Hepatocyte (in vitro differentiated cells): ENCODE results near the gene GLI3. TPM values are rescaled to one million over a fixed set of nuclear protein-coding genes. Genes with fewer than 3 reads are reported as not detected.
A peak's percentile ranks its signal among the peaks of the same experiment; 100 is the strongest.

Source experiments
- DNase-seq: peaks from one replicate; pipeline ENCODE4 v3.0.0-alpha.2; 2016; ENCODE audit warnings: low spot score
- H2AFZ ChIP-seq: fragments of 200-600 bp; sonication (generic); 2 replicates; pipeline ENCODE4 v1.6.0; 2016; ENCODE audit warnings: antibody characterized with exemption, mild to moderate bottlenecking
- H3K27ac ChIP-seq: fragments of 200-600 bp; sonication (generic); 2 replicates; pipeline ENCODE4 v1.5.1; 2016; ENCODE audit warnings: mild to moderate bottlenecking
- H3K27me3 ChIP-seq: fragments of 200-600 bp; sonication (generic); 2 replicates; pipeline ENCODE4 v1.6.1; 2016
- H3K36me3 ChIP-seq: fragments of 200-600 bp; sonication (generic); replicated peaks from 2 replicates; pipeline ENCODE4 v1.5.1; 2016; ENCODE audit warnings: low read depth; ENCODE audit not compliant: insufficient read depth
- H3K4me1 ChIP-seq: fragments of 200-600 bp; sonication (generic); 2 replicates; pipeline ENCODE4 v1.5.1; 2016; ENCODE audit warnings: mild to moderate bottlenecking, moderate library complexity; ENCODE audit not compliant: insufficient read depth
- H3K4me2 ChIP-seq: fragments of 200-600 bp; sonication (generic); 2 replicates; pipeline ENCODE4 v1.6.0; 2016
- H3K4me3 ChIP-seq: fragments of 200-600 bp; sonication (generic); 2 replicates; pipeline ENCODE4 v1.5.1; 2016; ENCODE audit warnings: mild to moderate bottlenecking
- H3K79me2 ChIP-seq: fragments of 200-600 bp; sonication (generic); 2 replicates; pipeline ENCODE4 v1.6.0; 2017; ENCODE audit warnings: mild to moderate bottlenecking
- H3K9me2 ChIP-seq: fragments of 200-600 bp; sonication (generic); replicated peaks from 2 replicates; pipeline ENCODE4 v1.6.0; 2017; ENCODE audit warnings: mild to moderate bottlenecking; ENCODE audit not compliant: insufficient read depth
- H3K9me3 ChIP-seq: fragments of 200-600 bp; sonication (generic); 2 replicates; pipeline ENCODE4 v1.5.1; 2016; ENCODE audit warnings: low read depth, mild to moderate bottlenecking
- H4K20me1 ChIP-seq: fragments of 200-600 bp; sonication (generic); 2 replicates; pipeline ENCODE4 v1.6.0; 2016; ENCODE audit warnings: mild to moderate bottlenecking; ENCODE audit not compliant: insufficient read depth, poor library complexity, severe bottlenecking
- EZH2 ChIP-seq: fragments of 200-600 bp; sonication (generic); IDR thresholded peaks from 2 replicates; pipeline ENCODE4 v1.6.1; 2016; ENCODE audit warnings: antibody characterized with exemption, mild to moderate bottlenecking, borderline replicate concordance
- EZH2phosphoT487 ChIP-seq: fragments of 200-600 bp; sonication (generic); IDR thresholded peaks from one replicate; pipeline ENCODE4 v1.6.1; 2018; ENCODE audit warnings: antibody characterized with exemption, mild to moderate bottlenecking, low read depth, moderate library complexity; ENCODE audit not compliant: unreplicated experiment, severe bottlenecking
- WGBS: methylation state at CpG from one replicate; pipeline ENCODE4 v1.1.6; 2016; ENCODE audit warnings: low lambda C conversion rate; ENCODE audit errors: missing lambda C conversion rate; 5-methylcytosine and 5-hydroxymethylcytosine counted together
- polyA plus RNA-seq: library from polyadenylated mRNA; unstranded; fragments of >200 nt; fragmentation: Nextera tagmentation; extraction: Ambion mirVana; gene quantifications from 2 replicates; pipeline ENCODE4 v1.2.1, GENCODE V29; 2016
- total RNA-seq: library from RNA; depleted of rRNA; stranded (reverse); fragments of >200 nt; gene quantifications from 2 replicates; pipeline ENCODE4 v1.2.3, GENCODE V29; 2014
- TF ChIP-seq, protein P1 (sequence below): fragments of 200-600 bp; sonication (generic); IDR thresholded peaks from 2 replicates; pipeline ENCODE4 v1.5.1; 2016; ENCODE audit warnings: antibody characterized with exemption, mild to moderate bottlenecking; ENCODE audit not compliant: poor library complexity

The GLI3 gene
- total and polyA plus RNA-seq, 2 experiments from 2014 or later = 5.5 to 20.0 TPM

DNA sequence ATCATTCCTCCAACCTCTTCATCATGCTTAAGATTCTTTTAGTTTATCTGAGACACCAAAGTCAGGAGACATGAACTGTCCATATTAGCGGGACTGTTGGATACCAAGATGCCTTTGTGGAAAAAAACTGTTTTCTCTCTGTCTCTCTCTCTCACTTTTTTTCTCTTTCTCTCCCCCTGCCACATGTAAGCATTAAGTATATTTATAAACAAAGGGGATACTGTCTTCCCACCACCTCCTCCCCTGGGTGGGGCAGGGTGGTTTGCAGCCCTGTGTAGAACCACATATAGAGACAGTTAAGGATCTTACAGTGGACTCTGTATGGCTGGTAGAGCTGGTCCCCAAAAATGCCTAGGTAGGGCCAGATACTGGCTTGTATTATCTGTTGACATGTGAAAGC is 101.3 kb downstream of the GLI3 start:
- no peaks in the 10 kb centered on the region for H3K9me3 ChIP-seq
- H3K27me3 ChIP-seq = no peaks in the 10 kb centered on the region
- no peaks in the 10 kb centered on the region for H3K4me1 ChIP-seq
- H3K4me3 ChIP-seq = no peak overlapping the region
- H3K27ac ChIP-seq = no peak overlapping the region
- H3K79me2 ChIP-seq = peaks cover 19% of the 10 kb centered on the region
- H2AFZ ChIP-seq = no peak overlapping the region
- no peak for TF ChIP-seq EZH2phosphoT487
- TF ChIP-seq, protein P1, sequence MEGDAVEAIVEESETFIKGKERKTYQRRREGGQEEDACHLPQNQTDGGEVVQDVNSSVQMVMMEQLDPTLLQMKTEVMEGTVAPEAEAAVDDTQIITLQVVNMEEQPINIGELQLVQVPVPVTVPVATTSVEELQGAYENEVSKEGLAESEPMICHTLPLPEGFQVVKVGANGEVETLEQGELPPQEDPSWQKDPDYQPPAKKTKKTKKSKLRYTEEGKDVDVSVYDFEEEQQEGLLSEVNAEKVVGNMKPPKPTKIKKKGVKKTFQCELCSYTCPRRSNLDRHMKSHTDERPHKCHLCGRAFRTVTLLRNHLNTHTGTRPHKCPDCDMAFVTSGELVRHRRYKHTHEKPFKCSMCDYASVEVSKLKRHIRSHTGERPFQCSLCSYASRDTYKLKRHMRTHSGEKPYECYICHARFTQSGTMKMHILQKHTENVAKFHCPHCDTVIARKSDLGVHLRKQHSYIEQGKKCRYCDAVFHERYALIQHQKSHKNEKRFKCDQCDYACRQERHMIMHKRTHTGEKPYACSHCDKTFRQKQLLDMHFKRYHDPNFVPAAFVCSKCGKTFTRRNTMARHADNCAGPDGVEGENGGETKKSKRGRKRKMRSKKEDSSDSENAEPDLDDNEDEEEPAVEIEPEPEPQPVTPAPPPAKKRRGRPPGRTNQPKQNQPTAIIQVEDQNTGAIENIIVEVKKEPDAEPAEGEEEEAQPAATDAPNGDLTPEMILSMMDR = no peak
- no peak for TF ChIP-seq EZH2
- no peaks in the 10 kb centered on the region for H3K9me2 ChIP-seq
- H3K4me2 ChIP-seq = no peak overlapping the region
- DNase-seq = no peak
- H4K20me1 ChIP-seq = peaks cover 2% of the 10 kb centered on the region
- no peaks in the 10 kb centered on the region for H3K36me3 ChIP-seq
- WGBS = 48% methylated on average over 1 of the region's 1 CpG

DNA sequence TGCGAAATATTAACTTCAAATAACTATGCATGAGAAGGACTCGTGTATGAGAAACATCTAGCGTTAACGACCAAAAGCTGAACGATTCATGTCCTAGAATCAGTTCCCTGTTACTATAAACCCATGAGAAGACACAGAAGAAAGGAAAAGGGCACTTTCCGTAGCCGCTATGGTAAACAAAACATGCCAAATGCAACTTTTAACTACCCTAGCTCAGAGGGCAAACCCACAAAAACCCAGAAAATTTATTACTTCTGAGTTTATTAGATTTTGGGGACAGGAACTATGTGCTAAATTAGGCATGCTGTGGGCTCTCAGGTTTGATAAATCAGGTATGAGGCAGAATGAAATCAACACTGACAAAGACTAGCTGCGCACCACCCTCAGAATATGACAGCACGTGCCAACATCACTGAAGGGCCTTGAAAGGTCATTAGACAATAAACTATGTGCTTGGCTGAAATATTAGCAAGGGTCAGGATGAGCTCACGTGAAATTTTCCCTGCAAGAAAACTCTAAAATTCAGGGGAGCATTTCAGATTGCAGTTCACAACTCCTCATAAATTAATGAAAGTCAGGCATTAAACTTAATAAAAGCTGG is 102.6 kb downstream of the GLI3 start:
- Histone ChIP-seq H2AFZ (no peak overlapping the region), H3K79me2 (peaks cover 28% of the 10 kb centered on the region), H3K27me3 (no peaks in the 10 kb centered on the region), H4K20me1 (no peaks in the 10 kb centered on the region), H3K27ac (no peak overlapping the region), H3K4me3 (no peak overlapping the region), H3K9me3 (no peaks in the 10 kb centered on the region), H3K36me3 (no peaks in the 10 kb centered on the region), H3K9me2 (no peaks in the 10 kb centered on the region), H3K4me2 (no peak overlapping the region), H3K4me1 (no peaks in the 10 kb centered on the region)
- DNase-seq = no peak
- WGBS = 66% methylated on average over 10 of the region's 10 CpGs
- TF ChIP-seq, protein P1 = no peak
- TF ChIP-seq EZH2 = no peak
- no peak for TF ChIP-seq EZH2phosphoT487

DNA sequence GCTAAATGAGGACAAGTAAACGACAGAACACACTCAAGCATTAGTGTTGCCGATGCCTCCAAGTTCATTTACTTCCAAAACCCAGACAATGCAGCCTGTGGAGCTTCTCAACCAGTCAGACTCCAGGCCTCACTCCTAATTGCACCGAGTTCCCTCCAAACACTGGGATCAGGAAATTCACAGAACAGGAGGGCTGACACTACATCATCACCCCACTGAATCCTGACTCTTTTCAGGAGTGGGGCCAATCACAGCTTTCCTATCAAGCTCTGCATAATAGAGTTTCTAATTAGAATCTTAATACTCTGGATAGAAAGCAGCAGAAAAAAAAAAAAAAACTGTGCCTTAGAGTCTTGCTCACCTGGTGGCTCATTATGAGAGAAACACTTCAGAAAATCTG is 103.7 kb downstream of the GLI3 start:
- TF ChIP-seq EZH2phosphoT487 (no peak), EZH2 (no peak)
- TF ChIP-seq, protein P1 = no peak
- no peak overlapping the region for H3K4me3 ChIP-seq
- H3K9me2 ChIP-seq = no peaks in the 10 kb centered on the region
- no peaks in the 10 kb centered on the region for H3K4me1 ChIP-seq
- no peaks in the 10 kb centered on the region for H3K9me3 ChIP-seq
- no peaks in the 10 kb centered on the region for H3K36me3 ChIP-seq
- H3K4me2 ChIP-seq = no peak overlapping the region
- H2AFZ ChIP-seq = no peak overlapping the region
- peaks cover 28% of the 10 kb centered on the region for H3K79me2 ChIP-seq
- H3K27me3 ChIP-seq = no peaks in the 10 kb centered on the region
- no peaks in the 10 kb centered on the region for H4K20me1 ChIP-seq
- DNase-seq = no peak
- no peak overlapping the region for H3K27ac ChIP-seq
- WGBS = 56% methylated on average over 3 of the region's 3 CpGs

DNA sequence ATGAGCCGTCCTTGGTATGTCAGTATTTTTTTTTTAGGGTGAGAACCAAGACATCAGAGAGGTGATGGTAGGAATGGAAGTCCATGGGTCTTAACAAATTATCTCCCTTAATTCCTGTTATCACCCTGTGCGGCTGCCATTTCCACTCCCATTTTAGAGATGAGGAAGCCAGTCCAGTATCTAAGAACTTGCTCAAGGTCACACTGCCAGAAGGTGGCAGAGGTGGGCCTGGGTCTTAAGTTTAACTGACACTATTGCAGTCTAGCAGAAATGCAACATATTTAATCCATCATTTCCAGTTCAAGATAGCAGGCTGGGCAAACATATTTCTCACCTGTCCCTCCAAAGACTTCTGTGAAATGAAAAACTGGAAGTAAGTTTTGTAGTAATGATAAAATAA is 108.3 kb downstream of the GLI3 start:
- TF ChIP-seq, protein P1 = peak; percentile 9
- TF ChIP-seq EZH2phosphoT487 = no peak
- H3K4me3 ChIP-seq = no peak overlapping the region
- no peak overlapping the region for H2AFZ ChIP-seq
- no peaks in the 10 kb centered on the region for H3K9me2 ChIP-seq
- no peak overlapping the region for H3K4me2 ChIP-seq
- H3K4me1 ChIP-seq = no peaks in the 10 kb centered on the region
- WGBS = 89% methylated on average over 2 of the region's 2 CpGs
- H4K20me1 ChIP-seq = peaks cover 5% of the 10 kb centered on the region
- no peak overlapping the region for H3K27ac ChIP-seq
- DNase-seq = no peak
- no peaks in the 10 kb centered on the region for H3K27me3 ChIP-seq
- H3K9me3 ChIP-seq = no peaks in the 10 kb centered on the region
- peaks cover 27% of the 10 kb centered on the region for H3K79me2 ChIP-seq
- no peaks in the 10 kb centered on the region for H3K36me3 ChIP-seq
